ENCODE data around the gene FSTL4. TPM values are rescaled to one million over a fixed set of nuclear protein-coding genes. Genes with fewer than 3 reads are reported as not detected.

Gene FSTL4
- total RNA-seq, 1 donor from 2014 or later = 0.67 TPM

GRCh38 chr5:133382661-133383579, 229.4 kb downstream of the FSTL4 start:
- Histone ChIP-seq H3K27ac (no peak overlapping the region), H3K4me3 (no peak overlapping the region), H3K27me3 (no peaks in the 10 kb centered on the region), H3K9me3 (no peaks in the 10 kb centered on the region), H3K4me1 (no peaks in the 10 kb centered on the region), H3K36me3 (no peaks in the 10 kb centered on the region)
- DNase-seq (no peak), ATAC-seq (no peak)
- intact Hi-C loops (cut with DNase I) = no loop called here
- TF ChIP-seq CTCF (IDR thresholded peaks at IDR 0.05) = no peak

GRCh38 chr5:133381571-133382365, 230.6 kb downstream of the FSTL4 start:
- Histone ChIP-seq H3K27me3 (no peaks in the 10 kb centered on the region), H3K4me1 (no peaks in the 10 kb centered on the region), H3K9me3 (no peaks in the 10 kb centered on the region), H3K36me3 (no peaks in the 10 kb centered on the region), H3K4me3 (no peak overlapping the region), H3K27ac (no peak overlapping the region)
- no peak for DNase-seq
- TF ChIP-seq CTCF (IDR thresholded peaks at IDR 0.05) = no peak
- intact Hi-C loops (cut with DNase I) = no loop called here
- ATAC-seq = no peak

GRCh38 chr5:133381041-133381440, 231.3 kb downstream of the FSTL4 start:
- Histone ChIP-seq H3K4me1 (no peaks in the 10 kb centered on the region), H3K27me3 (no peaks in the 10 kb centered on the region), H3K4me3 (no peak overlapping the region), H3K36me3 (no peaks in the 10 kb centered on the region), H3K9me3 (no peaks in the 10 kb centered on the region), H3K27ac (no peak overlapping the region)
- TF ChIP-seq CTCF (IDR thresholded peaks at IDR 0.05) = no peak
- no peak for ATAC-seq
- DNase-seq = no peak
- intact Hi-C loops (cut with DNase I) = no loop called here

GRCh38 chr5:133377736-133378135, 234.6 kb downstream of the FSTL4 start:
- ATAC-seq (no peak), DNase-seq (no peak)
- Histone ChIP-seq H3K36me3 (no peaks in the 10 kb centered on the region), H3K9me3 (no peaks in the 10 kb centered on the region), H3K27me3 (no peaks in the 10 kb centered on the region), H3K27ac (no peak overlapping the region), H3K4me3 (no peak overlapping the region), H3K4me1 (no peaks in the 10 kb centered on the region)
- intact Hi-C loops (cut with DNase I) = no loop called here
- TF ChIP-seq CTCF (IDR thresholded peaks at IDR 0.05) = no peak

- intact Hi-C loops (cut with DNase I) = no loop called here
- DNase-seq = no peak
- TF ChIP-seq CTCF (IDR thresholded peaks at IDR 0.05) = no peak
- Histone ChIP-seq H3K4me3 (no peak overlapping the region), H3K27me3 (no peaks in the 10 kb centered on the region), H3K36me3 (no peaks in the 10 kb centered on the region), H3K27ac (no peak overlapping the region), H3K4me1 (no peaks in the 10 kb centered on the region), H3K9me3 (no peaks in the 10 kb centered on the region)
- ATAC-seq = no peak
These were observed 235.4 kb downstream of the FSTL4 start for GRCh38 chr5:133376986-133377385.
